Thyroid gland (tissue), 4 donors: Measurements from ENCODE around the gene FSTL4.
"Not testable (repeated sequence)": the region's sequence is repeated elsewhere in the genome, so short reads cannot be mapped to it uniquely, and the experiment has no call there.

Source experiments
- POLR2A ChIP-seq, 2 donors: fragments of 450-650 bp; IDR thresholded peaks; one replicate each; pipeline ENCODE4 v1.6.1; 2017; ENCODE audit warnings: antibody characterized with exemption in 2 of 2, mild to moderate bottlenecking in 2 of 2, moderate library complexity in 1 of 2
- TF ChIP-seq, protein P1 (sequence below), 6 experiments: fragments of 200-600 bp in 3 of 6; fragments of 450-650 bp in 3 of 6; sonication (generic) in 3 of 6; IDR thresholded peaks; one replicate each; pipeline ENCODE4 v1.5.1; 2016 to 2019; ENCODE audit warnings: antibody characterized with exemption in 6 of 6, mild to moderate bottlenecking in 2 of 6, inconsistent platforms in 1 of 6, moderate library complexity in 1 of 6

- not testable (repeated sequence) for TF ChIP-seq POLR2A (IDR thresholded peaks at IDR 0.05)
- TF ChIP-seq, protein P1, sequence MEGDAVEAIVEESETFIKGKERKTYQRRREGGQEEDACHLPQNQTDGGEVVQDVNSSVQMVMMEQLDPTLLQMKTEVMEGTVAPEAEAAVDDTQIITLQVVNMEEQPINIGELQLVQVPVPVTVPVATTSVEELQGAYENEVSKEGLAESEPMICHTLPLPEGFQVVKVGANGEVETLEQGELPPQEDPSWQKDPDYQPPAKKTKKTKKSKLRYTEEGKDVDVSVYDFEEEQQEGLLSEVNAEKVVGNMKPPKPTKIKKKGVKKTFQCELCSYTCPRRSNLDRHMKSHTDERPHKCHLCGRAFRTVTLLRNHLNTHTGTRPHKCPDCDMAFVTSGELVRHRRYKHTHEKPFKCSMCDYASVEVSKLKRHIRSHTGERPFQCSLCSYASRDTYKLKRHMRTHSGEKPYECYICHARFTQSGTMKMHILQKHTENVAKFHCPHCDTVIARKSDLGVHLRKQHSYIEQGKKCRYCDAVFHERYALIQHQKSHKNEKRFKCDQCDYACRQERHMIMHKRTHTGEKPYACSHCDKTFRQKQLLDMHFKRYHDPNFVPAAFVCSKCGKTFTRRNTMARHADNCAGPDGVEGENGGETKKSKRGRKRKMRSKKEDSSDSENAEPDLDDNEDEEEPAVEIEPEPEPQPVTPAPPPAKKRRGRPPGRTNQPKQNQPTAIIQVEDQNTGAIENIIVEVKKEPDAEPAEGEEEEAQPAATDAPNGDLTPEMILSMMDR (IDR thresholded peaks at IDR 0.05), result not testable (repeated sequence)
Measured at GRCh38 chr5:133394477-133394817, 217.9 kb downstream of the FSTL4 start.
